SK-MEL-5 (cell line): ENCODE results near the gene SIGLEC12. TPM values are rescaled to one million over a fixed set of nuclear protein-coding genes. Genes with fewer than 3 reads are reported as not detected.
"Not testable (repeated sequence)": the region's sequence is repeated elsewhere in the genome, so short reads cannot be mapped to it uniquely, and the experiment has no call there.

Experiments used
- DNase-seq: peaks from one replicate; pipeline ENCODE4 v3.0.0-alpha.2; 2016; ENCODE audit warnings: low read depth, low spot score
- in situ Hi-C: cut with HindIII; loops from 2 replicates; pipeline ENCODE4 v1.10.0; 2016; ENCODE audit warnings: low sequenced_read_pairs, high pct_unique_total_duplicates, low pct_unique_long_range_greater_than_20kb
- total RNA-seq: library from RNA; depleted of rRNA; stranded (reverse); fragments of >200 nt; shearing (Covaris generic); gene quantifications from 2 replicates; pipeline ENCODE4 v1.2.3, GENCODE V29; 2014

Gene SIGLEC12
- total RNA-seq, 1 experiment from 2014 or later, result not detected

DNA sequence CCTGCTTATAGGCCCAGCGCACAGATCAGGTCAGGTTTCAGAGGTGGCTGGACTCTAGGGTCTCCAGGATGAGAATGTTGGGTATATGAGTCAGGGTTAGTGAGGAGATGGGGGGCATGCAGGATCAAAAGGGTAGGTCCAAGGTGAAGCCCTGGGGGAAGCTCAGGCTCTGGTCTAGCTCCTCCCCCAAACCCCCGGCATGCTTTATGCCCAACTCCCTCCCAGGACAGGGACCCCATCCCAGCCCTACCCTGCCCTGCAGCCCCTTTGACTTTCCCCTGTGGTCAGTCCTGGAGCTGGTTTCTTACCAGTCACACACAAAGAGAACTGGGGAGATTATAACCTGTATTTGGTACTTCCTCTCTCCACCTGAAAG, 33.1 kb downstream of the SIGLEC12 start:
- in situ Hi-C loops, result no loop called here
- no peak for DNase-seq

DNA sequence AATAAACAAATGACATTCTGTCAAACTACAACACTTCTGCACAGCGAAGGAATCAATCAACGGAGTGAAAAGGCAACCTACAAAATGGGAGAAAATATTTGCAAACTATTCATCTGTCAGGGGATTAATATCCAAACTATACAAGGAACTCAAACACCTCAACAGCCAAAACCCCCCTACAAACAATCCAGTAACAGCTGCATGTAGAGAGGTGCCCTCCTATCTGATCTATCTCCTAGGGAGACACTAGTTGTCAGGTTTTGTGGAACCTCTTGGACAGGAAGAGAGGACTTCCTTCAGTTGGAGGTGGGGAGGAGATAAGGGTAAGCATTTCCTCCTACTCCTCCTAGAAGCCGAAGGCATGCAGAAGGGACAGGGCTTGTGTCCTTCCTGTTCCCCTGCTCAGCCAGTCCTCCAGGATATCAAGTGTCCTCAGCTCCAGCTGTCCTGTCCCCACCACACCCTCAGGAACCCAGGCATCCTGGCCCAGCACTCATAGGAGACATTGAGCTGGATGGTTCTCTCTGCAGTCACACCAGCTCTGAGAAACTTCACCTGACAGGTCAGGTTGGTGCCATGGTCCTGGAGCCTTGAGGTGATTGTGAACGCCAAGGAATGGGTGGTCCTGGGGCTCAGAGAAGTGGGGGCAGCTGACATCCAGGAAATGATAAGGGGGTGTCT, 33.6 kb downstream of the SIGLEC12 start:
- in situ Hi-C loops, result no loop called here
- DNase-seq, result no peak

DNA sequence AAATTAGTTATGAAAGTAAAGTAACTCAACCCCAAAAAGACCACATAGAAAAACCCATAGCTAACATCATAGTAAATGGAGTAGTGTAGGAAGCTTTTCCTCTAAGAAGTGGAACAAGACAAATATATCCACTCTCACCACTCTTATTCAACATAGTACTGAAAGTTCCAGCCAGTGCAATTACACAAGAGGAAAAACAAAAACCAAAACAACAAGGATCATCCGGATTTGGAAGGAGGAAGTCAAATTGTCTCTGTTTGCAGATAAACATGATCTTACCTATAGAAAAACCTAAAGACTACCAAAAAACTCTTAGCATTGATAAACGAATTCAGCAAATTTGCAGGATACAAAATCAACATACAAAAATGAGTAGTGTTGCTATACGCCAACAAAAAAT, 34.9 kb downstream of the SIGLEC12 start:
- in situ Hi-C loops, result no loop called here
- no peak for DNase-seq

DNA sequence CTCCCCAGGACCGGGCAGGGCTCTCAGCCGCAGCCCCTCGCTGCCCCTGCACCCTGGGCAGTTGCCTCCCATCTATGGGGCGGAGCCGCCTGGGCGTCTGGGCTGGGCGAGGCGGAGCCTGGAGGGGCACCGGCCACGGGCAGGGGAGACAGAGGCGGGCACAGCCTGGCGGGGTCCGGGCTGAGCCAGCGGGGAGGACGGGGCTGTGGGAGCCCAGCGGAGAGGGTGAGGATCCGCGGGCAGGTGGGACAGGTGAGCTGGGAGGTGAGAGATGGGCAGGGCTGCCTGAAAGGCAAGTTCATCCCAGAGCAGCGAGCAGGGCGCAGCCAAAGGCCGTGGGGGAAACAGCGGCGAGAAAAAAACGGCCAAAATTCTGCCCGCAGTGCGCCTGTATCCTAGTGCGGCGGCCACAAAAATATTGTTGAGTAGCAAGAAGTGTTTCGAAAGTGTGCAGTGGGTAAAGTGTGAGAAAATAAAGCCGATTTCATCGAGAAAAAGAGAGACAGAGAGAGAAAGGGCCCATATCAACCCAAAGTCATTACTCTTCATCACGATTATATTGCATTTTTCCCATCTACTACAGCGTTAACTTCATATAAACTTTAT, 37.5 kb downstream of the SIGLEC12 start:
- DNase-seq, in situ Hi-C loops: not testable (repeated sequence)

DNA sequence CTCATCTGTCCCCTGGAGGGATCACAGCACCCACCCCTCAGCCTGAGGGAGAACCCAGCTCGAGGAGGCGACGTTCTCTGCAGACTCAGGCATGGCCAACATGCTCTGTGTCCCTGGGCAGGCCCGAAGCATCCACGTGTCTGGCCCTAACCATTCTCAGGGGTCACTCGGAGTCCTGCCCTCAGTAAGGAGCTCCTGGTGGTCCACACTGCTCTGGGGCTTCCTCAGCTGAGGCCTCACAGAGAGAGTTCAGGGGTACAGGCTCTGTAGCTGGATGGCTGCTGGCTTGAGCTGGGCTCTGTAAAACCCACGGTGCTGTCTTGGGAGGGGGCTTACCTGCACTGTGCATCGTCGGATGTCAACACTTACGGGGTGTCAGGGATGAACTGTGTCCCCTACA, 38.9 kb downstream of the SIGLEC12 start:
- in situ Hi-C loops, result no loop called here
- no peak for DNase-seq

DNA sequence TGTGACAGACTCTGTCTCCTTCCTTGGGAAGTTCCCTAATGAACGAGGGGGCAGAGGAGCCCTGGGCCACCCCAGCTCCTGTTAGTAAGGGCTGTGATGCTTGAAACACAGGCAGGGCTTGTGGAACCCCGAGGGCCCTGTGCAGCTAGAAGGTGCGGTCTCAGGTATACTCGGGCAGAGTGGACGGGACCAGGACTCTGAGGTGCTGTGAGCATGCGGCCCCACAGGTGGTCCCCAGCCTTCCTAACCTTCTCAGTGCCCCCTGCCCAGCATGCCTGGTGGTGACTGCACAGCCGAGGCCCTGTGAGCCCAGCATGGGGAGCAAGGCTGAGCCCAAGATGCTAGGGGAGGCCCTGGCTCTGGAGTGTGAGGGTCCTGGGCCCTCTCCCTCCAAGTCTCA, 39.3 kb downstream of the SIGLEC12 start:
- in situ Hi-C loops, result no loop called here
- DNase-seq, result no peak

DNA sequence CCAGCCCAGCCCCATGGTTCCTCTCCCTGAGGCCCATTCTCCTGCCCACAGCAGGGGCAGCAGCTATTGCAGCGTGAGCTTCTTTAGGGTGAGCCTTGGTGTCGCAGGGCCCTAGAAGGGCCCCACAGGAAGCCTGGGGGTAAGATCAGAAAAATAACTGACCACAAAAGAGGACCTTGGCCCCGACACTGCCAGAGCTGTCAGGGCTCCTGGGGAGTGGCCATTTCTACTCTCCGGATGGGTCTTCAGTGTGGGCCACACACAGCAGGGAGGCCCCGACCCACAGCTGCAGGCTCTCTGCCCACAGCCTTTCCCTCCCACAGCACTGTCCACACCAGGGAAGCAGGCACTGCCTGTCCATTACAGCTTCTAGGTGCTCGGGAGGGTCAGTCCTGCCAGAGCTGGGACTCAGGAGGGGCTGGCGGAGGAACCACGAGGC, 39.9 kb downstream of the SIGLEC12 start:
- in situ Hi-C loops, result no loop called here
- no peak for DNase-seq

DNA sequence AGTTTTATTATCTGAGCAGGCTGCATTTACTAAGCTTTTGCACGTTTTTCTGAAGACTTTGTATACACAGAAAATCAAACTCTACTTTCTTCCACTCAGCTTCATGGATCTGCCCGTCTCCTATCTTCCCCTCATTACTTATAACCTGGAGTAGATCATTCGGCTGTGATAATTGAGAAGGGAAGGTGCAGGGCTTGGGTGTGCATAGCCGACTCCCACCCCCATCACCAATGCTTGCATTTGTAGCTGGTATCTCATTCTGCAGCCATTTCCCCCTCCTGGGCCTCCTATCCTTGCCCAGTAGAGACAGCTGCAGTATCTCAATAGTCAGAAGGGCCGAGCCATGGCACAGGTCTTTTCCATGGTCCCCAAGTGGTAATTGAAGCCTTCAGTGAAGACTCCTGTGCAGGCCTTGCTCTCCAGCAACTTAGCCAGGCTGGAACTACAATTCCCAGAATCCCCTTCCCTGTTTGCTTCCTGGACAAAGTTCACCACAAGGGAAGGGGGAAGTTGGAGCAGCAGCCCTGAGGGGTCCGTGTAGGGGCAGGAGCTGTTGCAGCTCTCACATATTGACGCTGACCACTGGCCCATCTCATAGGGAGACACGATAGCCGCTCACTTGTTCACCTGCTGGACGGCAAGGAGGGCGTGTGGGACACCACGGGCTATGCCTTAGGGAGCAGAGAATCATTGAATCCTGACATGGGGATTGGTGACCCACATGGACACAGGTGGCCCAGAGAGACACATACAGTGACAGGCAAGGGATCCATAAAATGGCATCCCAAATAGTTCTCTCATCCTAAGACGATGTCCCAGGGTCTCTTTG, 41.2 kb downstream of the SIGLEC12 start:
- in situ Hi-C loops, result no loop called here
- peak; percentile 32 for DNase-seq

DNA sequence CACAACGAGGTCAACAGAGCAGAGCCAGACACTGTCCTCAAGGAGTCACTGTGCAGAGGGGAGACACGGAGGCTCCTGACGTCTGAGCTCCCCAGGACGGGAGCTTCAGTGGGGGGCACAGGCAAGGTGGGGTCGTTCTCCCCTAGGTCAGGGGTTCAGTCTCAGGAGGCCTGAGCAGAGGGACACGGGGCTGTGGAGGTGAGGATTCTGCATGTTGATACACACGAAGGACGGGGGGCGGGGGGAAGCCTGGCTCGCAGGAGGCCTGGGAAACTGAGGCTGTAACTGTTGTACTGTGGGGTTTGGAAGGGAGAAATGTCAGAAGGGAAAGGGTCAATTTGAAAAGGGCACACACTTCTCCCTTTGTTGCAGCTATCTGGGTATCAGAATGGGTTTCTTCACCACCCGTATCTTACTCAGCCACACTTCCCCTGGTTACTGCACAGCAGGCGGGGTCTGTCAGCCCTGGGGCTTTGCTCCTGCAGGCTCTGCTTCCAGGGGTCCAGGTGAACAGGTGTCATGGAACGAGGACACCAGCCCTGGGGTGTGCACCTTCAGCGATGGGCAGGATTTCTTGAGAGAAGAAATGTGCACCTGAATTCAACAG, 42.6 kb downstream of the SIGLEC12 start:
- in situ Hi-C loops, result no loop called here
- no peak for DNase-seq

DNA sequence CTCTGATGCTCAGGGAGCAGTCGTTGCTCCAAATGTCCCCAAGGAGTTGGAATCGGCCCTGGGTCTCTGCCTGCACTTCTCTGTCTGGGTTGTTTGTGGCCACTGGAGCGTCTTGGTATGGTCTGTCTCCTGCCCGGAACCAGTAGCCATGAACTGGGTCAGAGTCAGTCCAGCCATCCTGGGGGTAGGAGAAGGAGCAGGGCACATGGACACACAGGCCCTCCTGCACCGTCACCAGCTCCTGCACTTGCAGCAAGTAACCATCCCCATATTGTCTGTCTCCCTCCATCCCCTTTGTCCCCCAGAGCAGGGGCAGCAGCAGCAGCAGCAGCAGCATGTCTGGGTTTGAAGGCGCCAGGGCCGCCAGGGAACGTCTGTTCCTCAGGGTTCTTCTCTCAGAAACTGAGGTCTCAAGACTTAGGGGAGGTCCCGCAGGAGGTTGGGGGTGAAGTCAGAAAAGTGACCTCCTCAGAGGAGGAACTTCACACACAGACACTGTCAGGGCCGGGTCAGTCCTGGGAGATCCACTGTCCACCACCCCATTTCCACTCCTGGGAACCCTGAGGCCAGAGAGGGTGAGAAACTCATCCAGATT, 43.5 kb downstream of the SIGLEC12 start, which contains the start of gene SIGLEC8:
TSS of gene SIGLEC8 (minus strand) at position 404 of the 595 bp plus-strand sequence. CDS start at position 337, 67 bp downstream.
- DNase-seq, result no peak
- in situ Hi-C loops, result no loop called here

DNA sequence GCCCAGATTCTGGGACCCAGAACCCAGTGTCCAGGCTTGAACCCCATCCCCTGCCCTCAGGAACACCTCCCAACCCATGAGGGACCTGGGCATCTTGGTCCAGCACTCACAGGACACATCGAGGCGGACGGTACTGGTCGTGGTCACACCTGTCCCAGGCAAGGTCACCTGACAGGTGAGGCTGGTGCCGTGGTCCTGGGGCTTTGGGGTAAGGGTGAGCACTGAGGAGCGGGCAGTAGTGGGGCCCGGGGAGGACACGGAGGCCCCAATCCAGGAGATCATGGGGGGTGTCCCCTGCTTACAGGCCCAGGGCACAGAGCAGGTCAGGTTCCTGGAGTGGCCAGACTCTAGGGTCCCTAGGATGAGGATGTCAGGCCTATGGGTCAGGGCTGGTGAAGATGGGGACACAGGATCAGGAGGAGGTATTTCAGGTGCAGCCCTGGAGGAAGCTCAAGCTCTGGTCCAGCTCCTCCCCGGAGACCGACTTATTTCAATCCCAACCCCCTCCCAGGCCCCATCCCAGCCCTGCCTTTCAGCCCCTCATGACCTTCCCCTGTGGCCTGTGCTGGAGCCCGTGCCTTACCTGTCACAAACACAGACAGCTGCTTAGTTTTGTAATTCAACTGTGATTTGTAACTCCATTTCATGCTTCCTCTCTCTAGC, 44.1 kb downstream of the SIGLEC12 start:
- in situ Hi-C loops, result no loop called here

DNA sequence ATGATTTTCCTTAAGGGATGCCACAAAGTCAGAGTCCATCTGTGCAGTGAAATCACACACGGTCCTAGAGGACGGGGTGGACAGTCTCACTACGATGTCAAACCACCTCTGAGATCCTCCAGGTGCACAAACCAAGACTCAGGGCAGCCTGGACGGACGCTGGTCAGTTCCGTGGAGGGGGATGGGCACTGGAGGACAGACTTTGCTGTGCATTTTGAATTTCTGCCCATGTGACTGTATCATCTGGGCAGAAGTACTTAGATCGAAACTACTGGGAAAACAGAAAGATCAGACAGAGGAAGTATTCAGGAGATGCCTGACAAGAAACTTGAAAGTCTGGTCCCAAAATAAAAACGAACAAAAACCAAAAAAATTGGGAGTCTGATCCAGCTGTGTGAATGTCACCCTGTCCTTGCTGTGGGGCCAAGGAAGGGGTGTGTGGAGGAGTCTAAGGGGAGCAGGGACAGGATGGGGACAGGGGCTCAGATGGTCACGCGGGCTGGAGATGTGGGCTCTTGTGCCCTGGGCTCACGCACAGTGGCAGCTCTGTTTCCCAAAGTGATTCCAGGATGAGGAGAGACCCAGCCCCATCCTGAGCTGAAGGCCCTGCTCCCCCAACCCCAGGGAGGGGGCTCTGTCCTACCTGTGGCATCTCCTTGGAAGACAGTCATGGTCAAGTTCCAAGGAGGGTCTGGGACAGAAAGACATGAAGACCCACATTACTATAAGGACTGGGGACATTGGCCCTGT, 44.9 kb downstream of the SIGLEC12 start:
- no peak for DNase-seq
- in situ Hi-C loops, result no loop called here

More for the DNA sequence above, 44.1 kb downstream of the SIGLEC12 start:
- no peak for DNase-seq

DNA sequence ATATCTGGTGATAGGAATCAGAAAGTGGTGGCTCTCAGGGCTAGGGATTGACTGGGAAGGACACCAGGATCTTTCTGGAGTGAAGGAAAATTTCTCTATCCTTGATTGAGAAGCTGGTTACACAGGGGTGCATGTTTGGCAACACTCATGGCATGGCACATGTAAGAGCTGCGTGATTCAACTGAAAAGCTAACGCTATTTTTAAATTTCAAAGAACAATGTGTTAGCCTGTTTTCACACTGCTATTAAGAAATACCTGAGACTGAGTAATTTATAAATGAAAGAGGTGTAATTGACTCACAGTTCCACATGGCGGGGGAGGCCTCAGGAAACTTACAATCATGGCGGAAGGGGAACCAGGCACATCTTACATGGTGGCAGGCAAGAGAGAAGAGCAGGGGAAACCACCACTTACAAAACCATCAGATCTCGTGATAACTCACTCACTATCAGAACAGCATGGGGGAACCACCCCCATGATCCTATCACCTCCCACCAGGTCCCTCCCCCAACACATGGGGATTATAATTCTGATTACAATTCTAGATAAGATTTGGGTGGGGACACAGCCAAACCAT, 50.8 kb downstream of the SIGLEC12 start:
- in situ Hi-C loops, result no loop called here
- DNase-seq, result no peak

DNA sequence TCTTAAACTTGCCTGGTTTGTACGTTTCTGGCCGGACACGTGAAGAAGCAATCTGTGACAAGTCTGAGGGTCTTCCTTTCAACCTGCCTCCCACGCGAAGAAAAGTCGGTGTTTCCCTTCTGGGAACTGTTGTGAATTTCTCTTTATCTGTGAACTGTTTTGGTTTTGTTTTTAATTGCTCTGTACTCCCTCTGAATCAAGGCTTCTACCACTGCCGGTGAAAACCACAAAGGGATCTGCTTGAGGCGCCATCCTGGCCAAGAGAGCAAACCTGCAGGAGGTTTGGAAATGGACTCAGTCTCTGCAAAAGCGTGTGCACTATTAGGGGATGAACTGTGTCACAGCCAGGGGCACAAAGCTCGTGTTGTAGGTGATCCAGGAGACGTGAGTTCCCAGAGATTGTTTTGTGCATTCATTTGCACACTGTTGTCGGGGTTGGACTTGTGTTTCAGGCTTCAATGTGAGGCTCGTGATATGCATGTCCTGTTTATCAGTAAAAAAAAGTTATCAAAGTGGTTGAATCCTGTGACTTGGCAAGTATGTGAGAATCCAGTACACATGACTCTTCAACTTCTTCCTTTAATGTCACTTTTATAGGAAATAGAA, 53.1 kb downstream of the SIGLEC12 start:
- in situ Hi-C loops, result no loop called here
- DNase-seq, result no peak

DNA sequence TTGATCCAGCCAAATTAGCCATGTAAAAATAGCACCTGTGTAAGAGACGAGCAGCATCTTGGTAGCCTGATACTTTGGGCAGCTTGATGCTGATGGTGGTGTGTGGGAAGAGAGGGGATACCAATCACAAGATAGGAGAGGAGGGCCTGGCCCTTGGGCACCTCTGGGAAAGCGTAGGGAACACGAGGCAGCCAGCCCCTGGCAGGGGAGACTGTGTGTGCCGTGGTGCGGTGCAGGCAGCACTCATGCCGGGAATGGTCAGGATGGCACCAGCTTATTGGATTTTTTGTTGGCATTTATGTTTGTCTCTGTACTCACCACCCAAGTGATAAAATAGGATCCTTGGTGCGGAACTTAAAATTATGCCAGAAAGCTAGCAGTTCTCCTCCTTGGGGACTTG, 53.6 kb downstream of the SIGLEC12 start:
- no peak for DNase-seq
- in situ Hi-C loops, result no loop called here

DNA sequence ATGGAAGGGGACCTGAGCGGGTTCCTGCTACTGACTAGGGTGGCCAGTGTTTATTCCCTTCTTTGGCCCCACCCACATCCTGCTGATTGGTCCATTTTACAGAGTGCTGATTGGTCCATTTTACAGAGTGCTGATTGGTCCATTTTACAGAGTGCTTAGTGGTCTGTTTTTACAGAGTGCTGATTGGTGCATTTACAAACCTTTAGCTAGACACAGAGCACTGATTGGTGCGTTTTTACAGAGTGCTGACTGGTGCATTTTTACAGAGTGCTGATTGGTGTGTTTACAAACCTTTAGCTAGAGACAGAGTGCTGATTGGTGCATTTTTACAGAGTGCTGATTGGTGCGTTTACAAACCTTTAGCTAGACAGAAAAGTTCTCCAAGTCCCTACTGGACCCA, 54.1 kb downstream of the SIGLEC12 start:
- in situ Hi-C loops, result not testable (repeated sequence)

More for the DNA sequence above, 54.1 kb downstream of the SIGLEC12 start:
- DNase-seq, result not testable (repeated sequence)
